NCI-H2107 treated with DMSO at 0.1 percent for 48 hours (cell line): ENCODE measurements around the gene ZC3H7A.

Experiments used
- DNase-seq: peaks from one replicate; lab custom pipeline; 2025; ENCODE audit not compliant: unreplicated experiment; lab: John Stamatoyannopoulos, UW

ZC3H7A gene

GRCh38 chr16:11774065-11774626 is 22.9 kb downstream of the ZC3H7A start:
- DNase-seq: no peak

- DNase-seq: no peak
Measured at GRCh38 chr16:11768849-11769248, 28.2 kb downstream of the ZC3H7A start.

GRCh38 chr16:11762431-11762830 is 34.6 kb downstream of the ZC3H7A start:
- no peak for DNase-seq

- no peak for DNase-seq
Measured at GRCh38 chr16:11759997-11760396, 37.1 kb downstream of the ZC3H7A start.

GRCh38 chr16:11759163-11759834 is 37.8 kb downstream of the ZC3H7A start:
- no peak for DNase-seq

GRCh38 chr16:11757671-11758545 is 39.1 kb downstream of the ZC3H7A start:
- no peak for DNase-seq

- no peak for DNase-seq
Measured at GRCh38 chr16:11756248-11756647, 40.8 kb downstream of the ZC3H7A start.

GRCh38 chr16:11755022-11755760 is 41.9 kb downstream of the ZC3H7A start:
- no peak for DNase-seq

GRCh38 chr16:11752856-11753255 is 44.2 kb downstream of the ZC3H7A start:
- DNase-seq: no peak

- no peak for DNase-seq
Measured at GRCh38 chr16:11750056-11750455, 47.0 kb downstream of the ZC3H7A start.

- DNase-seq: no peak
Measured at GRCh38 chr16:11748404-11749254, 48.4 kb downstream of the ZC3H7A start.

- no peak for DNase-seq
Measured at GRCh38 chr16:11747949-11748403, 49.1 kb downstream of the ZC3H7A start.

GRCh38 chr16:11744075-11744470 is 53.0 kb downstream of the ZC3H7A start:
- no peak for DNase-seq

- DNase-seq: no peak
Measured at GRCh38 chr16:11743308-11744074, 53.6 kb downstream of the ZC3H7A start.

- peak; percentile 94 for DNase-seq
Measured at GRCh38 chr16:11742536-11743307, 54.3 kb downstream of the ZC3H7A start, which contains the start of gene TXNDC11. Gene TXNDC11 (minus strand): TSS chr16:11742857. CDS start chr16:11742730, 127 bp downstream.

GRCh38 chr16:11742093-11742535 is 54.9 kb downstream of the ZC3H7A start:
- DNase-seq: no peak

GRCh38 chr16:11740567-11740966 is 56.5 kb downstream of the ZC3H7A start:
- DNase-seq: no peak

- DNase-seq: no peak
Measured at GRCh38 chr16:11738742-11739544, 58.1 kb downstream of the ZC3H7A start.
